ENCODE data around the gene NRIP2.

DNA sequence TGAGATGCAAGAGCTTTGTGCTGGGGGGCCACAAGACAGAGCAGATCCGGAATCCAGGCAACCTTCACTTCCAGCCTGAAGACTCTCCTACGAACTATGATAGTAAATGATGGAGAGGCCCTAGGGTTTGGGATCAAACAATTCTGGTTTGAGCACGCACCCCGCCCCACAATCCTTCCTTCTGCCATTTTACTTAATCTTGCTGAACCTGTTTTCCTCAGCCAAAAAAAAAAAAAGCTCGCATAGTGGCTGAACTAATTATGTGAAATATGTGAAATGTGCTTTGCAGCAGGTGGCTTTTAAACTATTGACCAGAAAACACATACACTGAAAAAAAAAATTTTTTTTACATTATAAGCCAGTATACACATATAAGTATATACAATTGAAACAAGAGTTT, 23.0 kb downstream of the NRIP2 start:
- TF ChIP-seq, protein P1, sequence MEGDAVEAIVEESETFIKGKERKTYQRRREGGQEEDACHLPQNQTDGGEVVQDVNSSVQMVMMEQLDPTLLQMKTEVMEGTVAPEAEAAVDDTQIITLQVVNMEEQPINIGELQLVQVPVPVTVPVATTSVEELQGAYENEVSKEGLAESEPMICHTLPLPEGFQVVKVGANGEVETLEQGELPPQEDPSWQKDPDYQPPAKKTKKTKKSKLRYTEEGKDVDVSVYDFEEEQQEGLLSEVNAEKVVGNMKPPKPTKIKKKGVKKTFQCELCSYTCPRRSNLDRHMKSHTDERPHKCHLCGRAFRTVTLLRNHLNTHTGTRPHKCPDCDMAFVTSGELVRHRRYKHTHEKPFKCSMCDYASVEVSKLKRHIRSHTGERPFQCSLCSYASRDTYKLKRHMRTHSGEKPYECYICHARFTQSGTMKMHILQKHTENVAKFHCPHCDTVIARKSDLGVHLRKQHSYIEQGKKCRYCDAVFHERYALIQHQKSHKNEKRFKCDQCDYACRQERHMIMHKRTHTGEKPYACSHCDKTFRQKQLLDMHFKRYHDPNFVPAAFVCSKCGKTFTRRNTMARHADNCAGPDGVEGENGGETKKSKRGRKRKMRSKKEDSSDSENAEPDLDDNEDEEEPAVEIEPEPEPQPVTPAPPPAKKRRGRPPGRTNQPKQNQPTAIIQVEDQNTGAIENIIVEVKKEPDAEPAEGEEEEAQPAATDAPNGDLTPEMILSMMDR (IDR thresholded peaks at IDR 0.05; ENCODE audit: poor library complexity), result no peak
- TF ChIP-seq EZH2 (IDR thresholded peaks at IDR 0.05; ENCODE audit: borderline replicate concordance) (no peak), EZH2phosphoT487 (IDR thresholded peaks at IDR 0.05; ENCODE audit: low read depth, severe bottlenecking, unreplicated experiment) (no peak)
